Measurements from ENCODE around the gene PIWIL1.

PIWIL1 gene

DNA sequence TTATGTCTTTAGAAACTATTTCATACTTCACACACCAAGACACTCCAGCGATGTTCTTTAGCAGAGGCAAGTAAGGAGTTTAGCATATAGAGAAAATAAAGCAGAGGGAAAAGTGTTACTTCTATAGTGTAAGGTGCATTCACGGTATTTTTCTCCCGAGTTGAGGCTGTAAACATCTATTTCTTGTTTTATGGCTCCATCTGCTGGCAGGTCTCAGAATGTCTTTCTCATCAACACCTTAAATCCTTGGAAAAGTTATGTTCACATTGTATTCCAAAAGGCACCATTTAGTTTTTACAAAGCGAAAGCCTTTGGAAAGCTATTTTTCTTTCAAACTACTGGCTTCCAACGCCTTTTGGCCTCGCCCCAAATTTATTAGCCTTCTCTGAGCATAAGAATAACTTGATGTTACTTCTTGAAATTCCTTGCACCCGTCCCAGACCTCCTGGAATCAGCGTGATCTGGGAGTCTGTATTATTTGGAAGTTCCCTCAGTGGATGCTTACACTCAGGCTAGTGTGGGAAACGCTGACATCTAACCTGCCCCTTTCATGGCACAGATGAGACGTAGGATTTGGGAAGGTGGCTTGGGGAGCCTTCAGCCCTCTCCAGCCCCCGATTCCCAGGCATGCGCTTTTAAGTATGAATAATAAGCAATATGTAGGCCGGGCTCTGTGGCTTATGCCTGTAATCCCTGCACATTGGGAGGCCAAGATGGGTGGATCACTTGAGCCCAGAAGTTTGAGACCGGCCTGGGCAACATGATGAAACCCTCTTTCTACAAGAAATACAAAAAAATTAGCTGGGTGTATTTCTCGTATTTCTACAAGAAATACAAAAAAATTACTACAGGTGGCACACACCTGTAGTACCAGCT lies 1.9 kb upstream of the PIWIL1 start:
- H3K4me3 ChIP-seq (ENCODE audit: low read depth, low read length): no peak overlapping the region
- peak; percentile 4 for DNase-seq (ENCODE audit: low read depth)

DNA sequence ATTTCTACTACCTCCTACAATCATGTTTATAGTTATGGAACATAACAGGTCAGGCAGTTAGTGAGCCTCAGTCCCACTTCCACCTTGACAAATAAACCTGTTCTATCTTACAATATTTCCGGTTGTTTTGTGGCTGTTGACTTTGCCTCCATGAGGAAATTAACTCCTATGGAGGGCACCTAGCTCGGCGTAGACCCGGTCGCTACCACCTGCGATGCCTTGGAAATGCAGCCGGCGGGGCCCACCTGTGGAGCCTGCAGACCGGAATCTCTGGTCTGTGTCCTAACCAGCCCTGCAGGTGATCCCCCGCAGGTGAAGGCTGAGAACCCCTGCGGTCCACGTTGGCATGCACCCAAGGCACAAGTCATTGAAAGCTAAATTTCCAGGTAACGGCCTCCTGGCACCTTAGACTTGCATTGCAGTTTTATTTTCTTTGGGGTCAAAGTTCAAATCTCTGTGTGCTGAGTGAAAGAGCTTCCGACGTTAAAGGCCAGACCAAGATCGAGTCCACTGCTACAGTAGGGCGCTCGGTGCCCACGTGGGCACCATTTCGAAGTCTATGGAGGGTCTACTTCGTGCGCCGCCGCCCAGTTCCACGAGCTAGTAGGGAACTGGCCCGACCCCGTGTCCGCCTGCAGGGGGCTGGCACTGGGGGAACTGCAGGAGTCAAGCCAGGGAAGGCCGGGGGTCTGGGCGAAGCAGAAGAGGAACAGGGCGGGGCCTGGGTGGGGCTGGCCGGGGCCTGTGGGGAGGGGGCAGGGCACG lies 782 bp upstream of the PIWIL1 start:
- no peak overlapping the region for H3K4me3 ChIP-seq (ENCODE audit: low read depth, low read length)
- no peak for DNase-seq (ENCODE audit: low read depth)

DNA sequence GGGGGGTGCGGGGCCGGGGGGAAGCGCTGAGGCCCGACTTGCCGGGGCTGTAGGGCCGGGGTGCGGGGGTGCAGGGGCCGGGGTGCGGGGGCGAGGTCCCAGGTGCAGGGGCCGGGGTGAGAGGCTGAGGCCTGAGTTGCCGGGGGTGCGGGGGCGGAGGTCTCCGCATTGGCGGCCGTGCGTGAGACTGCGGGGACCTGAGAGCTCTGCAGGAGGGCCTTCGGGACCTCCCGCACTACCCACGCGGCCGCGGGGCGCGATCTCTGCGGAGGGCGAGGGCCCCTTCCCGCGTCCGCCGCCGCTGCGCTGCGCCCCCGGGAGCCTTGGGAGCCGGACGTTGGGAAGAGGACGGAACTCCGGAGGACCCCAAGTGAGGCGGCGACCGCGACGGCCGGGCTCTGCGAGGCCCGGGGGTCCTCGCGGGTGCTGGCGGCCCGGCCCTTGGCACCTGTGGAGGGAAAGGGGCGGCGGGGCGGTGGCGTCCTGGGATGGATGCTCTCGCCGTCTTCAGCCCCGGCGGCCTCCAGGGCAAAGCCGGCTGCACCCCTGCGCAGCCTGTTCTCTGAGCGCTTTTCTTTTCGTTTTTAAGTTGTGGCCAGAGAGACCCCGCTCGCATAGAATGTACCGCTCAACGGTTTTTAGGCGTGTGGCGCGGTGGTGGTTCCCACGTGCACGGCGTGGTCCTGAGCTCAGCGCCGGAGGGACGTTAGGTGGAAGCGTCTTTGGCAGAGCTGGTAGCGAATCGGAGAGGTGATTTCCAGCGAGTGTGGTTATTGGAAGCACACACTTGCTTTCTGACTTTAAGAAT lies 1.3 kb downstream of the PIWIL1 start:
- no peak for DNase-seq (ENCODE audit: low read depth)
- H3K4me3 ChIP-seq (ENCODE audit: low read depth, low read length): no peak overlapping the region

DNA sequence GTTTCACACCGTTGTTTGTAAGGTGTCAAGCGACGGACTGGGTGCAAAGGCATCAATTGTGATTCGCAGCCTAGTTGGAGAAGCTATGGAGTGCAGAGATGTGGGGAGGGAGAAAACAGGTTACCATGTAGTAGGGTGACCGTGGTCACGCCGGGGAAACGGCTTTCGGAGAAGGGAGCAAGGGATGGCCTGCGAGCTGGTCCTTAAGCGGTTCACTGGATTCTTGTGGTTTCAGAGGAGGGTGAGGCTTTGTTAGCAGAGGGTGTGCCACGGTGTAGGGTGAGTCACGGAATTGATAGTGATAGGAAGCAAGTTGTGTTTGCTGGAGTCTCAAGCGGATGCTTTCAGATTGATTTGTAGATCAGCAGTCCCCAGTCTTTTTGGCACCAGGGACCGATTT lies 2.3 kb downstream of the PIWIL1 start:
- H3K4me3 ChIP-seq (ENCODE audit: low read depth, low read length): no peak overlapping the region
- DNase-seq (ENCODE audit: low read depth): no peak

DNA sequence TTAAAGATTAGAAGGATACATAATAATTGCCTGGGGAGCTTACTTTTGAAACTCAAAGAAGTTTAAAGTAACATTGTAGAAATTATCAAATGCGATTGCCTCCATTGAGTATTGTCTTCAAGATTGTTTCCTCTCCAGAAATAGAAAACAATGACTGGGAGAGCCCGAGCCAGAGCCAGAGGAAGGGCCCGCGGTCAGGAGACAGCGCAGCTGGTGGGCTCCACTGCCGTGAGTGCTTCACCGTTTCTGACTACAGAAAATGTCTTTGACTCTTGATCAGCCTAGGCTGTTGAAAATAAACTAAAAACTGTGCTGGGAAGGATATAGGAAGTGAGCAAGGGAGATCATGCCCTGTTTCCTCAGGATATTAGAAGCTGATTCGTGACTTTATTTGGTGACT lies 4.8 kb downstream of the PIWIL1 start:
- DNase-seq (ENCODE audit: low read depth): no peak
- no peak overlapping the region for H3K4me3 ChIP-seq (ENCODE audit: low read depth, low read length)

DNA sequence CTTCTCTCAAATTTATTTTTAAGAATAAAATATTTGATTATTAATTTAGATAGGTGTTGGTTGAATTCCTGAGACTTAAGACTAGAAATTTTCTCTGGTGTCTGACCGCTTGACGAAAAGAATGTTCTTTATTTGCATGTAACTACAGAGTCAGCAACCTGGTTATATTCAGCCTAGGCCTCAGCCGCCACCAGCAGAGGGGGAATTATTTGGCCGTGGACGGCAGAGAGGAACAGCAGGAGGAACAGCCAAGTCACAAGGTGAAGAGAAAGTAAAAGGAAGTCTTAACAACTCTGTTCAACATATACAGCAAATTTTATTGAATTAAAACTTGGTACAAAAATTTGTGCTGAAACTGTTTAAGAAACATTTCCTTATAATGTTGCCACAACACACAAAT lies 5.2 kb downstream of the PIWIL1 start:
- no peak for DNase-seq (ENCODE audit: low read depth)
- H3K4me3 ChIP-seq (ENCODE audit: low read depth, low read length): no peak overlapping the region

DNA sequence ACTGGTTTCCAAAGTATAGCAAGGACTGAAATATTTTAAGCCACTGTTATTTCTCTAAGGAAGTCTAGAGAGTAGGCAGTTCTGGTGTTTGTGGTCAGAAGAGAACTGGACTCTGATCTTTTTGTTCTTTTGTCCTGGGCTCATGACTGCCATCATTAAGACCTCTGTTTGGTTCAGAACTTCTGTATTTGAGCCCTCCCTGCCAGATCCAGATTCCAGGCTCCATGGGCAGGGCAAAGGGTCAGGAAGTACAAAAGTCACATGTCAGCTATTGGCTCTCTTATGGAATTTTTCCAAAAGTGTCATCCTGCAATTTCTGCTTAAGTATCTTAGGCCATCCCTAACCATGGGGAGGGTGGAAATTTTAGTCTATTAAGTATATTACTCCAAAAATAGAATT lies 6.8 kb downstream of the PIWIL1 start:
- DNase-seq (ENCODE audit: low read depth): no peak
- no peak overlapping the region for H3K4me3 ChIP-seq (ENCODE audit: low read depth, low read length)

DNA sequence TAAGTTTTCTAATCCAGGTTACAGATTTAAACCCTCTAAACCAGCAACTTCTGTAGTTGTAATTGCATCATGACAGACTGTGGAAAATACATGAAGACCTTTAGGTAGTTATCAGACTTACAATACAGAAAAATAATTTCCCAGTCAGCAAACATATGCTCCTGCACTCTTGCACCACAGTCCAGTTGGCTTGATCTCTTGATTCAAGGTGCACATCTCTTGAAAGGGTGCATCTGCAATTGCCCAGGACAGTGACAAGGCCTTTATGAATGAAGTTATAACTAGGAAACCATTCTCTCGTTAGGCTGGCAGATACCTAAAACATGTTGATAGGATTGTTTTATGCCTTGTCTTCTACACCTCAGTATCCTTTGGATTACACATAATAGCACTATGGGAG lies 7.6 kb downstream of the PIWIL1 start:
- no peak overlapping the region for H3K4me3 ChIP-seq (ENCODE audit: low read depth, low read length)
- no peak for DNase-seq (ENCODE audit: low read depth)

DNA sequence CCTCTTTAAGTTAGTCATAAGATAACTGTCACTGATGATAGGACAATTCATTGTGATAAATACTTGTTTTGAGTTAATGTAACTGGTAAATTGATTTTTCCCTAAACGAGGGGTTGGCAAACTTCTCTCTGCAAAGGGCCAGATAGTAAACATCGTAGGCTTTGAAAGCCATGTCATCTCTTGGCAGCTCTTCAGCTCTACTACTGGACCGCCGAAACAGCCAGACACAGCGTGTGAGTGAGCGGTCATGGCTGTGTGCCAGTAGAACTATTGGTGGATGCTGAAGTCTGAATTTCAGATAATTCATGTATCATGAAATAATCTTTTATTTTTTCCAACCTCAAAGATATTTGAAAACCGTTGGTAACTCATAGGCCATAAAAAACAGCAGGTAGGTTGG lies 9.9 kb downstream of the PIWIL1 start:
- DNase-seq (ENCODE audit: low read depth): no peak
- H3K4me3 ChIP-seq (ENCODE audit: low read depth, low read length): no peak overlapping the region

DNA sequence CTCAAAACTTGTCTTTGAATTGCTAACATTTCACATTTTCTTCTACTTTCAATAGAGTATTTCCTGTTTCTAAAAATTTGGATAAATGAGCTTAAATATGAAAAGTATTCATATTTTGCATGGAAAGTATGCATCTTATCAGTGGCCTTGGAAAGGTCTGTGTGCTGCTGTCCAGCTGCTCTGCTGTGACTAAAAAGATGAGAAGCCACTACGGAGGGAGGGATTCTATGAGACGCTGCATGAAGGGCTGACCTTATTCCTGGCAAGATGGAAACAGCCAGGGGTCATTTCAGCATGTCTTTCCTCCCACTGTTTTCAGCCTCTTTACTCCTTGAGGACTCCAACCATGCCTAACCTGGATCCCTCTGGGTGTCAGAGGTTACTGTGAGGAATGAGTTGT lies 13.0 kb downstream of the PIWIL1 start:
- no peak for DNase-seq (ENCODE audit: low read depth)

DNA sequence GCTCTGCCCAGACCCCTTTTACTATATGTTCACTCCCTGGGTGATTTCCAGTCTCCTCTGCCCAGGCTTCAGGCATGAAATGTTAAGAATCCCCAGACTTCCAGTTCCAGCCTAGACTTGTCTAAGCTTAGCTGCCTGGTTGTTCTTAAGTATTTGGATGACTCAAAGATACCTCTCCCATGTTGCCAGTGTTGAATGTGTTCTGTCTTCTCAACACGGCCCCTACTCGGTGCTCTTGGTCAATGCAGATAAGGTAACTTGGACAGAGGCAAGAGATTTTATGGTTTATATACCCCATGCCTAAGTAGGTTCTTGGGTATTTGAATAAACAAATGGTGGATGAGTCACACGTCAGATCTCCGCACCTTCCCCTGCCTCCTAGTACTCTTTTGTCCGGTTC lies 13.6 kb downstream of the PIWIL1 start:
- no peak overlapping the region for H3K4me3 ChIP-seq (ENCODE audit: low read depth, low read length)
- DNase-seq (ENCODE audit: low read depth): no peak

More for the DNA sequence above, 13.0 kb downstream of the PIWIL1 start:
- no peak overlapping the region for H3K4me3 ChIP-seq (ENCODE audit: low read depth, low read length)

DNA sequence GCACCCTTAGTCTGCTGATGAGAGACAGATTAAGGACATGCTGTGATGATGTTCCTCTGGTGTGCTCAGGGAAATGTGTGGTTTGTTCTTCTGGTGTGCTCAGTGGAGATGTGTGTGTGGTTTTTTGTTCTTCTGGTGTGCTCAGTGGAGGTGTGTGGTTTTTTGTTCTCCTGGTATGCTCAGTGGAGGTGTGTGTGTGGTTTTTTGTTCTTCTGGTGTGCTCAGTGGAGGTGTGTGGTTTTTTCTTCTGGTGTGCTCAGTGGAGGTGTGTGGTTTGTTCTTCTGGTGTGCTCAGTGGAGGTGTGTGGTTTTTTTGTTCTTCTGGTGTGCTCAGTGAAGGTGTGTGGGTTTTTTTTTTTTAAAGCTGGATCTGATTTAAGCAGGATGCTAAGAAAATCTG lies 15.4 kb downstream of the PIWIL1 start:
- no peak for DNase-seq (ENCODE audit: low read depth)

DNA sequence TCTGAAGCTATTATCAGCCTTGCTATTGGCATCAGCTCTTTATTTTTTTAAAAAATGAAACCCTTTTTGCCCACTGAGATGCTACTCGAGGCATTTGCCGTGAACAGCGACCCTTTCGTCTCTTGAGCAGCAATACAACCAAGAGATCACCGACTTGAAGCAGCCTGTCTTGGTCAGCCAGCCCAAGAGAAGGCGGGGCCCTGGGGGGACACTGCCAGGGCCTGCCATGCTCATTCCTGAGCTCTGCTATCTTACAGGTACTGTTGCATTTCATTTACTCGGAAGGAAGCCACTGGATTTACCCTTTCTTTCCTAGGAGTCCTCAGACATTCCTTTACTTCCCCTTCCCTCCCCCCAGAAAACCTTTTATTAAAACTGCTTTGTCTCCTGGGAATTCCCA lies 16.7 kb downstream of the PIWIL1 start:
- no peak overlapping the region for H3K4me3 ChIP-seq (ENCODE audit: low read depth, low read length)
- DNase-seq (ENCODE audit: low read depth): no peak

More for the DNA sequence above, 15.4 kb downstream of the PIWIL1 start:
- no peak overlapping the region for H3K4me3 ChIP-seq (ENCODE audit: low read depth, low read length)

DNA sequence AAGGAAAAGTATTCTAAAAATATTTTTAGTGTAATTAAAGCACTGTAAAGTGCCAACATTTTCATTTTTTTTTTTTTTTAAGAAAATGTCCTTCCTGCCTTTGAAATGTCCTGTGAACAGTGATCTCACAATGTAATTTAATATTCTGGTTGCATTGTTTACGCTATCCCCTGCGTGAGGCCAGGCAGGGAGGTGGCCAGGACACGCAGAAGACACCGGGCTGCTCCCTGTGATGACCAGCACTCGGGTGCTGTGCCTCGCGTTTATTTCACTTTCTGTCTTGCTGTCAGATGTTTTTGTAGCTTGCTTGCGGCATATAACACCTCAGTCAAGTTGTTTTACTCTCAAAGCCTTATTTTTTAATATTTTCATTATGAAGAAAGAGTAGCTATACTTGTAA lies 18.5 kb downstream of the PIWIL1 start:
- no peak for DNase-seq (ENCODE audit: low read depth)
- H3K4me3 ChIP-seq (ENCODE audit: low read depth, low read length): no peak overlapping the region

DNA sequence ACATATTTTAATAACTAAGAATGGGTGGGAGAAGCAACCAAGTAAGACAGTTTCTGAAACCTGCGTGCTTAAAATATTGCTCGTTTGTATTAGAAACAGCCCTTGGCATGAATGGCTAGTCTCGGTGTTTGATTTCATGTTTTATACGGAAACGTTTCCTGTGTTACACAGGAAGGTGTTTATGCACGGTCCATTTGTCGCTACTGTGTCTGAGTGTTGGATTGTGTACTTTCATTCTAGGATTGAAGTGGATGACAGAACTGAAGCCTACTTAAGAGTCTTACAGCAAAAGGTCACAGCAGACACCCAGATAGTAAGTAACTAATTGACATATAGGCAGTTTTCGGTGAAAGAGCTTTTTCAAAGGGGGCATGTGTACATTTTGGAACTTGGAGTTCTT lies 19.6 kb downstream of the PIWIL1 start:
- no peak overlapping the region for H3K4me3 ChIP-seq (ENCODE audit: low read depth, low read length)
- no peak for DNase-seq (ENCODE audit: low read depth)

DNA sequence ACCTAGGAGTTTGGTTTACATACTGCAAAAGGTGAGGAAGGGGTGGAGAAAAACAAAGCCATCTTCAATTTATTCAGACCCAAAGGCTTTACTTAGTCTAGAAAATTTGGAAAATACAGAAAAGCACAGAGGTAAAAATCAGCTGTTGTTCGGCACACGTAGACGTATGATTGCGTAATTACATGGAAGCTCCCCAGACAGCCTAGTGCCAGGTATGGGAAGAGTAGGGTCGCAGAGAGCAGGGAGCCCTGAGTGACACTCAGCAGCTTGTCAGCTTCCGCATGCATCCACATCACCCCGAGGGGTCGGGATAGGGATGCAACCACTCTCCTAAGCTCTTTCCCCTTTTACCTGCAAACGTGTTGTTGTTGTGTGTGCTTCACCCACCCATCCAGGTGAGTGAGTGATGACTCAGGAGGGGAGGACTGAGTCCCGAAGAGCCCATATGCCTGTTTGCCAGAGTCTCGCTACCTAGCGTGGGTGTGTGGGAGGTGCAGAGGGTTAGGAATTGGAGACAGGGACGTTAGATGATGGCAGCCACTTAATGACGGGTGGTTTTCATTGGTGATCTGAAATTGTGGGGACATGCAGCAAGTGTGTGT lies 20.1 kb downstream of the PIWIL1 start:
- no peak overlapping the region for H3K4me3 ChIP-seq (ENCODE audit: low read depth, low read length)
- no peak for DNase-seq (ENCODE audit: low read depth)

DNA sequence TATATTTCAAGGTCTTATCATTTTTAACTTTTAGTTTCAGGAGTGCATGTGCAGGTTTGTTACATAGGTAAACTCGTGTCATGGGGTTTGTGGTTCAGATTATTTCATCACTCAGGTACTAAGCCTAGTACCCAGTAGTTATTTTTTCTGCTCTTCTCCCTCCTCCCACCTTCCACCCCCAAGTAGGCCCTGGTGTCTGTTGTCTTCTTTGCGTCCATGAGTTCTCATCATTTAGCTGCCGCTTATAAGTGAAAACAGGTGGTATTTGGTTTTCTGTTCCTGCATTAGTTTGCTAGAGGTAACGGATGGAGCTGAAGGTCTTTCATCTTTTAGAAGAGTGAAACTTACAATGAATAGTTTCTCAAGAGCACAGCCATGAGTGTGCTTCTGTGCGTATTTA lies 24.4 kb downstream of the PIWIL1 start:
- no peak overlapping the region for H3K4me3 ChIP-seq (ENCODE audit: low read depth, low read length)
- DNase-seq (ENCODE audit: low read depth): no peak

DNA sequence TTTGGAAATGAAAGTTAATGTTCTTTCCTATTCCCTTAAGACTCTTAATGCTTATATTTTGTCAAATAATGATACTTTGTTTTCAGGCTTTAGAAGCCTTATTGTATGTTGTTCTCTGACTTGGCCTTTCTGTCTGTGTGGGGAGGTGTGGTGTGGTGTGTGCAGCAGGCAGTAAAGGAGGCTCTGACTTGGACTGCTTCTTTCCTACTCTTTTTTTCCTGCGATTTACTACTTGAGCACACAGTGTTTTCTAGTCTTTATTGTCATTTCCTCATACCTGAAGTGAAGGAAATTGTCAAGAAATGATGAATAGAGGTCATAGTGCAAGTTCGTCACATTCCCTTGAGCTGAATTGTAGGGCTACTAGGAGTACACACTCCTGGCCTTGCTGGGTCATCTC lies 26.9 kb downstream of the PIWIL1 start:
- H3K4me3 ChIP-seq (ENCODE audit: low read depth, low read length): no peak overlapping the region
- DNase-seq (ENCODE audit: low read depth): no peak

DNA sequence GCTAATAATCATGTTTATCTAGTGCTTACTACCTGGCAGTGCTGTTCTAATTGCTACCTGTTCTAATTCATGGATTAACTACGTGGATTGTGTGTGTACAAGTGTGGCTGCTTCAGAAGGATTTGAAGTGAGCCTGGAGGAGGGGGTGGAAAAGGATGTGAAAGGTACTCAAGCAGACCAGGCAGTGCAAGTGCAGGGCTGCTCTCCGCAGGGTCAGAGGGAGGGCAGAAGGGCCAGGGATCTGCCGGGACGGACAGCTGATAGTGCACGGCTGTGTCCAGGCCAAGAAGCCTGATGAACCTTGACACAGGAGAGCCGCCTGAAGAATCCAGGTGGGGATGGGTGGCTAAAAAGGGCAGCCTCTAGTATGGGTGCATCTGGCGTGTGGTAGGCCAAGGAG lies 28.5 kb downstream of the PIWIL1 start:
- no peak overlapping the region for H3K4me3 ChIP-seq (ENCODE audit: low read depth, low read length)
- no peak for DNase-seq (ENCODE audit: low read depth)

DNA sequence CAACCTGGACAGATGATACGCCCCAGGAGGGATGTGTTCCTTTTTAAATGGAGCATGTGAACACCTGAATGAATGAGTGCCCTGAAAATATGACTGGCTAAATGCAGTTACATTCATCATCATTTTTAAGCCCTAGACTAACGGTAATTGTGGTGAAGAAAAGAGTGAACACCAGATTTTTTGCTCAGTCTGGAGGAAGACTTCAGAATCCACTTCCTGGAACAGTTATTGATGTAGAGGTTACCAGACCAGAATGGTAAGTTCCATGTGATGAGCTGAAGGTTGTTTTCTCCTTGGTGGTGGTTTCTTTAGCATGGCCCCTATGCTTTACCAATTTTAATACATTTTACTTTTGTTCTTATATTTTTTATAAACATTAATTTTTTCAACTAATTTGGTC lies 29.3 kb downstream of the PIWIL1 start:
- no peak for DNase-seq (ENCODE audit: low read depth)
- no peak overlapping the region for H3K4me3 ChIP-seq (ENCODE audit: low read depth, low read length)

All from skeletal muscle cell (primary cell).